Fibroblast of the aortic adventitia (primary cell): ENCODE results near the gene C8G. TPM values are rescaled to one million over a fixed set of nuclear protein-coding genes. Genes with fewer than 3 reads are reported as not detected.

Experiments used
- DNase-seq: peaks from one replicate; pipeline ENCODE4 v3.0.0-alpha.2; 2010; ENCODE audit warnings: low read depth
- H3K4me3 ChIP-seq: 2 replicates; pipeline ENCODE4 v1.5.1; 2011; ENCODE audit warnings: low read depth, mild to moderate bottlenecking, control low read depth, low read length, moderate library complexity
- CTCF ChIP-seq: IDR thresholded peaks from 2 replicates; pipeline ENCODE4 v1.5.1; 2011; ENCODE audit warnings: mild to moderate bottlenecking, low read length, control low read depth, inconsistent platforms; ENCODE audit not compliant: insufficient read depth
- total RNA-seq: library from RNA; depleted of rRNA; stranded (reverse); fragments of >200 nt; gene quantifications from 2 replicates; pipeline ENCODE4 v1.2.3, GENCODE V29; 2012; ENCODE audit warnings: low replicate concordance

The C8G gene
- total RNA-seq, 1 donor = 0.36 TPM

GRCh38 chr9:136926154-136926704 is 18.8 kb upstream of the C8G start:
- DNase-seq = no peak
- TF ChIP-seq CTCF = no peak
- no peak overlapping the region for H3K4me3 ChIP-seq

- TF ChIP-seq CTCF = no peak
- DNase-seq = no peak
Measured at GRCh38 chr9:136926749-136927148, 18.3 kb upstream of the C8G start.

GRCh38 chr9:136927343-136928271 is 17.4 kb upstream of the C8G start:
- no peak for DNase-seq
- H3K4me3 ChIP-seq = no peak overlapping the region
- no peak for TF ChIP-seq CTCF

More at GRCh38 chr9:136926749-136927148, 18.3 kb upstream of the C8G start:
- H3K4me3 ChIP-seq = no peak overlapping the region

GRCh38 chr9:136928591-136928990 is 16.5 kb upstream of the C8G start:
- no peak overlapping the region for H3K4me3 ChIP-seq
- no peak for TF ChIP-seq CTCF
- no peak for DNase-seq

- H3K4me3 ChIP-seq = no peak overlapping the region
- no peak for DNase-seq
- no peak for TF ChIP-seq CTCF
Measured at GRCh38 chr9:136930014-136930413, 15.0 kb upstream of the C8G start.

GRCh38 chr9:136931611-136932130 is 13.4 kb upstream of the C8G start:
- no peak for TF ChIP-seq CTCF
- H3K4me3 ChIP-seq = no peak overlapping the region
- DNase-seq = peak; percentile 8
